ENCODE results near the gene KCNH2.

DNA sequence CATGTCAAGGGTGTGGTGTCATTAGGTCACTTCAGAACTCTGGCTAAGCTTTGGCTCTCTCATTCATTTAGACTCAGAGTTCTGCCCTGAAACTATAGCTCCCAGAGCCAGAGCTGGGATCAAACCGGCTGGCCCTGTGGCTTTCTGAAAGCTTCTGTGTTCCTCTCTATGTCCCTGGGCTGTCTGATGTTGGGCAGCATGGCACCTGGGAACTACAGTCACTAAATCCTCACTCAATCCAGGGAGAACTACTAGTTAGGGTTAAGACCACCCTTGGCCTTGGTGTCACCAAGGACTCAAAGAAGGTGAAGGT, 32.9 kb upstream of the KCNH2 start:
- TF ChIP-seq, protein P1, sequence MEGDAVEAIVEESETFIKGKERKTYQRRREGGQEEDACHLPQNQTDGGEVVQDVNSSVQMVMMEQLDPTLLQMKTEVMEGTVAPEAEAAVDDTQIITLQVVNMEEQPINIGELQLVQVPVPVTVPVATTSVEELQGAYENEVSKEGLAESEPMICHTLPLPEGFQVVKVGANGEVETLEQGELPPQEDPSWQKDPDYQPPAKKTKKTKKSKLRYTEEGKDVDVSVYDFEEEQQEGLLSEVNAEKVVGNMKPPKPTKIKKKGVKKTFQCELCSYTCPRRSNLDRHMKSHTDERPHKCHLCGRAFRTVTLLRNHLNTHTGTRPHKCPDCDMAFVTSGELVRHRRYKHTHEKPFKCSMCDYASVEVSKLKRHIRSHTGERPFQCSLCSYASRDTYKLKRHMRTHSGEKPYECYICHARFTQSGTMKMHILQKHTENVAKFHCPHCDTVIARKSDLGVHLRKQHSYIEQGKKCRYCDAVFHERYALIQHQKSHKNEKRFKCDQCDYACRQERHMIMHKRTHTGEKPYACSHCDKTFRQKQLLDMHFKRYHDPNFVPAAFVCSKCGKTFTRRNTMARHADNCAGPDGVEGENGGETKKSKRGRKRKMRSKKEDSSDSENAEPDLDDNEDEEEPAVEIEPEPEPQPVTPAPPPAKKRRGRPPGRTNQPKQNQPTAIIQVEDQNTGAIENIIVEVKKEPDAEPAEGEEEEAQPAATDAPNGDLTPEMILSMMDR (IDR thresholded peaks at IDR 0.05), result no peak
- no peak for TF ChIP-seq POLR2A (IDR thresholded peaks at IDR 0.05)
